CD4-positive, alpha-beta T cell treated with Interleukin-15 for 1 hour (primary cell): ENCODE results near the gene OR10AG1.

Source experiments
- DNase-seq: peaks from one replicate; pipeline ENCODE4 v3.0.0-alpha.2; 2020

OR10AG1 gene

GRCh38 chr11:55969845-55970244 is at the start of gene OR10AG1:
TSS of gene OR10AG1 (minus strand) at chr11:55969945. CDS start at chr11:55969907, 38 bp downstream.
- no peak for DNase-seq

GRCh38 chr11:56013805-56014204 is 44.1 kb upstream of the OR10AG1 start:
- DNase-seq: no peak

- DNase-seq: no peak
These were observed 41.0 kb upstream of the OR10AG1 start for GRCh38 chr11:56010716-56011115.

- no peak for DNase-seq
These were observed 24.8 kb upstream of the OR10AG1 start, which contains the start of gene OR5F1 for GRCh38 chr11:55994525-55994924. TSS of gene OR5F1 (minus strand) at chr11:55994625. CDS start at chr11:55994625, 0 bp downstream.

GRCh38 chr11:55970935-55971334 is 1.2 kb upstream of the OR10AG1 start:
- no peak for DNase-seq

- DNase-seq: no peak
These were observed 1.8 kb downstream of the OR10AG1 start for GRCh38 chr11:55967914-55968313.

- no peak for DNase-seq
These were observed 3.4 kb downstream of the OR10AG1 start for GRCh38 chr11:55966391-55966790.

- DNase-seq: no peak
These were observed 13.2 kb downstream of the OR10AG1 start for GRCh38 chr11:55956521-55956920.

GRCh38 chr11:55949330-55949729 is 20.4 kb downstream of the OR10AG1 start:
- no peak for DNase-seq

- DNase-seq: no peak
These were observed 26.9 kb downstream of the OR10AG1 start for GRCh38 chr11:55942785-55943392.

- no peak for DNase-seq
These were observed 33.4 kb downstream of the OR10AG1 start, which contains the start of gene OR5I1 for GRCh38 chr11:55936300-55936699. TSS of gene OR5I1 (minus strand) at chr11:55936400. CDS start at chr11:55936400, 0 bp downstream.

- no peak for DNase-seq
These were observed 49.2 kb downstream of the OR10AG1 start for GRCh38 chr11:55920537-55920936.
